ENCODE results near the gene IFT74.

IFT74 gene

DNA sequence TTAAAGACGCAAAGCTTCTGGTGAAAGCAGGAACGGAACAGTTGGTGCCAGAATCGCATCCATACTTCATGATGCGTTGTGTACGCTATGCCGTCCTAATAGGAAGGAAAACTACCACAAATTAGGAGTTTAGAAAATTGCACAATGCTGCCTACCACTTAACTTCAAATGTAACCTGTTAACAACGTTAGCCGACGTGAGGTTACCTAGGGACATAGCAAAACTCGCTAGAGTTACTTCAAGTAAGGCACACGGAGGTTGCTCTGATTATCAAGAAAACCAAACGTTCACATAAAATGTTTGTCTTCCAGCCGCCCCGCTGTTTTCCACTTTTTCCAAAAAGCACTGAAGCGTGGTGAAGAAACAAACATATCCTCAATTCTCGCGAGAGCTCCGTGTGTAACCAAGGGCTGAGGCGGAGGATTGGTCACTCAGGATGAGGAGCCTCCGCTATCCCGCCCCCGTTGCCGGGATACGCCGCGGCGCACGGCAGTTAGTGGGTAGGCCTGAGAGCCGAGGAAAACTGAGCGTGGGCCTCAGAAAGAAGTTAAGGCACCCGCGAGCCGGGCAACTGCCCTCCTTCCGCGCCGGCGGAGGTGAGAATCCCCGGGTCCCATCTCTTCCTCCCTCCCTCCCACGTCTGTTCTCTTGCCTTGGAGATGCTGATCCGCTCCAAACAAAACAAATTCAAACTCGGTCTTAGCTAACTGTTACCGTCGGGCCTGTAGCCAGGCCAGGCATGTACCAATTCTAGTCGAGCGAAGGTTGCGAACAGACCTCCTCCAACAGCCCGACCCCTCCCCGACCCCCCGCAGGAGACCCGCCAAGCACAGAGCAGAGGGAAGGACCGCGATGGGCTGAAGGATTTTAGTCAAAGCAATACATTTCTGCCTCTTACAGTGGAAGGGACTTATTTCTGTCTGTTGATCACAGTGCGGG, at the start of gene IFT74:
Gene IFT74 (plus strand): TSS at position 492 of the 939 bp plus-strand sequence. CDS start 5,556 bp downstream, outside the sequence.
- DNase-seq (ENCODE audit: low spot score): peak; percentile 97

- no peak for DNase-seq (ENCODE audit: low spot score)
These were observed 43.0 kb upstream of the IFT74 start for GRCh38 chr9:26913138-26913668.

- DNase-seq (ENCODE audit: low spot score): no peak
These were observed 36.5 kb upstream of the IFT74 start for GRCh38 chr9:26919698-26920097.

GRCh38 chr9:26925609-26926008, 30.6 kb upstream of the IFT74 start:
- no peak for DNase-seq (ENCODE audit: low spot score)

DNA sequence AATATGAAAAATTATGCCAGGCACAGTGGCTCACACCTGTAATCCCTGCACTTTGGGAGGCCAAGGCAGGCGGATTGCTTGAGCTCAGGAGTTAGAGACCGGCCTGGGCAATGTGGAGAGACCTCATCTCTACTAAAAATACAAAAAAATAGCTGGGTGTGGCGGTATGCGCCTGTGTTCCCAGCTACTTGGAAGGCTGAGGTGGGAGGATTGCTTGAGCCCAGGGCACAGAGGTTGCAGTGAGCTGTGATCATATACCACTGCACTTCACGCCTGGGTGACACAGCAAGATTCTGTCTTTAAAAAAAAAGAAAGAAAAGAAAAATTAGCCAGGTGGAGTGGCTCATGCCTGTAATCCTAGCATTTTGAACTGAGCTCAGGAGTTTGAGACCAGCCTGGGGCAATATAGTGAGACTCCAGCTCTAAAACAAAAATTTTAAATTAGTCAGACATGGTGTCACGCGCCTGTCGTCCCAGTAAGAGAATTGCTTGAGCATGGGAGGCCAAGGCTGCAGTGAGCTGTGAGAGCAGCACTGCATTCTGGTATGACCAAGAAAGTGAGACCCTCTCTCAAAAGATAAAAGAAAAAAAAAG, 27.2 kb upstream of the IFT74 start:
- no peak for DNase-seq (ENCODE audit: low spot score)

DNA sequence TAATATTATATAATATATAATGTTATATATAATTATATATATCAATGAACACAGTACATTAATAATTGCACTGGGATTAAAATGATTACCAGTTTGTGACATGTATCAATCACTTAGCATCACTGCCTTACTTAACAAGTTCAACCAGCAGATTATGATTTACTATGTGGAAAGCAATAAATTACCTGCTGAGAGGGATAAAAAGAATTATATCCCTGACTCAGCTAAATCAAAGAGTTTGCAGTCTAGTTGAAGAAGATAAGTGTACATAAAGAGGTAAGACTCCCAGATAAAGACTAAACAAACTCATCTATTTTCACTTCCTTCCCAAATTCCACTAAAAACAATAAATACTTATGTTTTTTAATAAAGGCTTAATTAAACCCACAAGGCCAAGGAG, 20.4 kb upstream of the IFT74 start:
- DNase-seq (ENCODE audit: low spot score): no peak

DNA sequence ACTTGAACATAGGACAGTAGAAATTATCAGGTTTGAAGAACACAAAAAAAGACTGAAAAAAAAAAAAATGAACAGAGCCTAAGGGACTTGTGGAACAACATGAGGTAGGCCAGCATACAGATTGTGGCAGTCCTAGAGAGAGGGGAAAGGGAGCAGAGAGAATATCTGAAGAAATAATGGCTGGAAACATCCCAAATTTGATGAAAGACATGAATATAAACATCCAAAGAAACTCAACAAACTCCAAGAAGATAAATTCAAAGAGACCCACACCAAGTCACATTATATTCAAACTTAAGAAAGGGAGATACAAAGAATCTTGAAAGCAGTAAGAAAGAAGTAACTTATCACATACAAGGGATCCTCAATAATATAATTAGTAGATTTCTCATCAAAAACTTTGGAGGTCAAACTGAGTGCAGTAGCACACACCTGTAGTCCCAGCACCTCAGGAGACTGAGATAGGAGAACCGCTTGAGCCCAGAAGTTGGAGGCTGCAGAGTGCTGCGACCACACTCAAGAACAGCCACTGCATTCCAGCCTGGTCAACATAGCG, 18.3 kb upstream of the IFT74 start:
- no peak for DNase-seq (ENCODE audit: low spot score)

GRCh38 chr9:26939955-26940711, 16.1 kb upstream of the IFT74 start:
- DNase-seq (ENCODE audit: low spot score): no peak

DNA sequence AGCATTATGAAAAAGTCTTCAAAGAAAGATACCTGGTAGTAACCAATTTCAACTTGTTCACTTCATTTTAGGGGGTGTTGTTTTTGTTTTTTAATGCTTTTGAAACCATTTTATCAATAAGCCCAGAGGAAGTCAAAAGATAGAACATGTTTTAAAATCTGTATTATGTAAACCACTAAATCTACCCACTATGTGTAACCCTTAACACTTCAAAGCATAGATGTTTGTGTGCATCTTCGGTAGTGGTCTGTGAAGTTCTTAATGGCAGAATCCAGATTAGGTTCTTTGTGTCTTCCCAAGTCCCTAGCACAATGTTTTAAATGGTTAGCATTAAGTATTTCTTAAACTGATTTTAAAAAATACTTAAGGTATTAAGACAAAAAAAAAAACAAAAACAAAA, 15.4 kb upstream of the IFT74 start:
- no peak for DNase-seq (ENCODE audit: low spot score)

DNA sequence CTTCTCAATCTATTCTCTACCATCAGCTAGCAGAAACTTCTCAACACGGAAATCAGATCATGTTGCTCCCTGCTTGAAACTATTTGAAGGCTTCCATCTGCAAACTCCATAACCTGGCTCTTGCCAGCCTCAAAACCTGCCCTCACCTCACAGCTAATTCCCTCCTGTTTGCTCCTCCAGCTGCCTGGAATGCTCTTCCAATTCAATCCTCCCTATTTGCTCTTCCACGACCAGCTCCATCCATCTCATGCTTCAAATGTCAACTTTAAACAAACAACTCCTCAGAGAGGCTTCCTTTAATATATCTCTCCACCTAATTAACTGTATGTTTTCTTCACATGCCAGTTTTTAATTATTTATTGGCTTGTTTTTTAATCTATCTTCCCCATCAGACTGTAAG, 10.6 kb upstream of the IFT74 start:
- DNase-seq (ENCODE audit: low spot score): no peak

DNA sequence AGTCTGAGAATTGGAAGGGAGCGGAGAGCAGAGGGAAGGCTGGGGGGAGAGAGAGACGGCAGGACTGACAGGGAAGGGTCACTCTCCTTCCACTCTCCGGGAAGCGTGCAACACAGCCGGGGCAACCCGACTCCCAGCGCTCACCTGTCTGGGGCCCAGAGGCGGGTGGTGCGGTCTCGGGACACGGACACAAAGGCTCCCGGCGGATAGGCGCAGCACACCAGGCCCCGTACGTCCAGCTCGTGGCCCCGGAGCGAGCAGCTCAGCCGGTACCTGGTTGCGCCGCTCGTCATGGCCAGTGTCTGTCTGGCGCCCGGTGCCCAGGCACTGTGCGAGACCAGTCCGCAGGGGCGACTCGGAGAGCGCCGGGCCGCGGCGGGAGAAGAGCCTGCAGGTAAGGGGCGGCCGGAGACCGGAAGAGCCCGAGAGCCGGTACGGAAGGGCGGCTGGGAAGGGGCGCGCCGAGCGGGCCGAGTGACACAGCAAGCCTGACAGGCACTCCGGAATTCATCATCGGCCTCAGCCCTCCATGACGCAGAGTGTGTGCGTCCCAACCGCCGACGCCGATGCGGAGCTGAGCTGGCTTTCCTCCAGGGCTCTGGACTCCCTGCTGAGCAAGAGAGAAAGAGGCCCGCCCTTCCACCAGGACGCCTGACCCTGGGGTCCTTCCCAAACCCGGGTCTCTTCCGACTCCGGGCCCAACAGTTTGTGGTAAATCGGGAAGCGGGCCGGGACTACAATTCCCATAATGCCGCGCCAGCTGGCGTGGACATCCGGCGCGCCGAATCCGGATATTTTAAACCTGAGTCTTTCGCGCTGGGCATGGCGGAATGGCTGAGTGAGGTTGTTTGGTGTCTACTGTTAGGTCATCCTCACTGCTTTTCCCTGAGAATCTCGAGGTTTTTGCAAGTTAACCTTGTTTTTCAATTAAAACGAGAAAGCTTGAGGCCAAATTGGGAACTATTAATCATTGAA, 9.2 kb upstream of the IFT74 start, which contains the start of gene PLAA:
Gene PLAA (minus strand): TSS at position 490 of the 975 bp plus-strand sequence. CDS start 197 bp downstream, at position 293.
- DNase-seq (ENCODE audit: low spot score): peak; percentile 83

GRCh38 chr9:26947736-26948135, 8.5 kb upstream of the IFT74 start:
- no peak for DNase-seq (ENCODE audit: low spot score)

- DNase-seq (ENCODE audit: low spot score): no peak
These were observed 6.6 kb upstream of the IFT74 start for GRCh38 chr9:26949637-26950069.

DNA sequence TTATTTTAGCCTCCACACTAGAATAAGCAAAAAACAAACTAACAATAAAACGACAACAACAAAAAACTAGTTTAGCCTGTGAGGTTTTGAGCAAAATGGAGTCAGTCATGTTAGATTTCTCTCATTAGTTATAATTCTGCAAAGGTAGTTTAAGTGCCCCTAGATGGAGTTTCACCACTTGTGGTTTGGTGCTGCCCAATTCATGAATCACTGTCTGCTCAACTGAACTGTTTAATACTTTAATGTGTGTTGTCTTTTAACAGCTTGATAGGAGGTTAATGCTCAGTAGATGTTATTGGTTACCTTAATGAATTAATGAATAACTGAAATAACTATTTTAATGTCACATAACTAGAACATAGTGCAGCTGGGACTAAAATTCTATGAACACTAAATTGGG, 5.7 kb upstream of the IFT74 start:
- no peak for DNase-seq (ENCODE audit: low spot score)

DNA sequence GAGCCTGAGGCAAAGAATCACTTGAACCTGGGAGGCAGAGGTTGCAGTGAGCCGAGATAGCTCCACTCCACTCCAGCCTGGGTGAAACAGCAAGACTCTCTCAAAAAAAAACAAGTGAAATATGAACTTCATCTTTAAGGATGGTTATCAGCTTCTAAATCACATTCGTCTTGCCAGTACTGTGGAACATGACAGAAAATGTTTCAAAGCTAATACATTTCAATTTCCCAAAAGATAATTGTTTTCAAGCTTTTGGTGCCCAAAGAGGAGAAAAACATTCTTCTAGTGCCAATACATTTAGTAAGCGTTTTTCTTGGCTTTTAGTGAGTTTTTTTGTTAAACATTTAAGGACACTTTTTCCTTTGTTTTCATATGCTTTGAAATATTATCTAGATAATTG, 4.4 kb upstream of the IFT74 start:
- DNase-seq (ENCODE audit: low spot score): no peak

GRCh38 chr9:26954050-26954508, 2.1 kb upstream of the IFT74 start:
- DNase-seq (ENCODE audit: low spot score): no peak

- peak; percentile 19 for DNase-seq (ENCODE audit: low spot score)
These were observed 849 bp upstream of the IFT74 start for GRCh38 chr9:26955222-26955903.

DNA sequence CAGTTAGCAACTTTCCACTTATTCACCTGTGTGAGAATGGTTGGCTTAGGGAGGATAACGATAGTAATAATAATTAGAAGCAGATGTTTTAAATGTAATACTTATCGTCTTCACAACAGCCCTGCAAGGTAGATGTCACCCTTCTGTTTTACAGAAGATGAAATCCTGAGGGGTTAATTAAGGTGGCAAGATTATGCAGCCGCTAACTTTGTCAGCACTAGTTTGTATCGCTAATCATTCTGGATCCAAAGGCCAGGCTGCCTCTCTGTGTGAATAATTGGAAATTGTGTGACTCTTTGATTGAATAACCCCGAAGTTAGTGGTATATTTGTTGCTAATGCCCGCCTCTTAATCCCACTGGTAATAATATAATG, 635 bp downstream of the IFT74 start:
- DNase-seq (ENCODE audit: low spot score): no peak

- no peak for DNase-seq (ENCODE audit: low spot score)
These were observed 15.5 kb downstream of the IFT74 start for GRCh38 chr9:26971721-26972120.

DNA sequence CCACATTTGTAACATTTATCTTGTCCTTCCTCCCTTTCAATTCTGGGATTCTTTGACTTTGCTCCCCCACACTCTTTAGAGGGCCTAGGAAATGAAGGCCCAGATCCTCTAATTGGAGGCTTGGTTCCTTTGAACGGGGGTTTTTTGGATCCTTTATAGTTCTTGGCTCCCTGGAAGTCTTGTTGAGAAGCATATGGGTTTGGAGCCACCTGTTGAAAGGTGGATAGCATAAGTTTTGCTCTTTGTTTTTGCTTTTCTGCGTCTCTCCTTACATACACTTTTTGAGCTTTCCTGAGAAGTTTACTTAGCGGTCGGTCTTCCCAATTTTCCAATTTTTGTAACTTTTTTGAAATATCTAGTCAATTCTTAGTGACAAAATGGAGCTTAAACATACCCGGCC, 17.8 kb downstream of the IFT74 start:
- no peak for DNase-seq (ENCODE audit: low spot score)
